IMR-90 (cell line): ENCODE results near the gene GADD45GIP1. TPM values are rescaled to one million over a fixed set of nuclear protein-coding genes. Genes with fewer than 3 reads are reported as not detected.

Experiments
- ATAC-seq: fragments of 200-7000 bp; cut with Tn5 transposase; 2 replicates; pipeline ENCODE4 v1.9.1; 2020; ENCODE audit warnings: low read depth, mild to moderate bottlenecking, moderate library complexity
- BruUV-seq: library from RNA; stranded (reverse); fragments of 400-500 nt; replicated peaks from 2 replicates; lab custom pipeline; 2021; lab: Mats Ljungman, UMichigan
- CTCF ChIA-PET: fragments of 300-600 bp; formaldehyde crosslinking; extraction: SDS; loops from one replicate; lab custom pipeline; 2021; ENCODE audit warnings: antibody characterized with exemption; lab: Yijun Ruan, JAX
- POLR2A ChIA-PET: fragments of 300-600 bp; sonication (Branson Sonifier 250); formaldehyde crosslinking; loops from one replicate; lab custom pipeline; 2022; ENCODE audit warnings: antibody characterized with exemption; ENCODE audit not compliant: unreplicated experiment; lab: Charles Lee
- DNase-seq: peaks from one replicate; pipeline ENCODE4 v3.0.0; 2013
- H2AFZ ChIP-seq: replicated peaks from 2 replicates; pipeline ENCODE3; 2013; ENCODE audit warnings: low read length, mild to moderate bottlenecking; ENCODE audit not compliant: poor library complexity
- H2AK5ac ChIP-seq: 2 replicates; pipeline ENCODE4 v1.6.1; 2013; ENCODE audit warnings: low read depth, low read length, inconsistent platforms
- H2AK9ac ChIP-seq: replicated peaks from 2 replicates; pipeline ENCODE3; 2013; ENCODE audit warnings: mild to moderate bottlenecking, low read depth, low read length, moderate library complexity; ENCODE audit not compliant: poor library complexity
- H2BK120ac ChIP-seq: 2 replicates; pipeline ENCODE4 v1.6.1; 2013; ENCODE audit warnings: low read depth, low read length, inconsistent platforms
- H2BK15ac ChIP-seq: 3 replicates; pipeline ENCODE4 v1.6.1; 2013; ENCODE audit warnings: low read depth, low read length, inconsistent platforms
- H2BK20ac ChIP-seq: 2 replicates; pipeline ENCODE4 v1.6.1; 2013; ENCODE audit warnings: low read depth, mild to moderate bottlenecking, inconsistent platforms, low read length, moderate library complexity
- H2BK5ac ChIP-seq: 2 replicates; pipeline ENCODE4 v1.6.1; 2013; ENCODE audit warnings: mild to moderate bottlenecking, low read depth, low read length, inconsistent platforms; ENCODE audit not compliant: poor library complexity, severe bottlenecking
- H3K14ac ChIP-seq: replicated peaks from 2 replicates; pipeline ENCODE4 v1.6.1; 2013; ENCODE audit warnings: low read depth, low read length, inconsistent platforms
- H3K18ac ChIP-seq: 2 replicates; pipeline ENCODE4 v1.6.1; 2013; ENCODE audit warnings: low read depth, low read length, control low read depth
- H3K23ac ChIP-seq: 2 replicates; pipeline ENCODE4 v1.6.1; 2013; ENCODE audit warnings: low read depth, low read length, inconsistent platforms
- H3K27ac ChIP-seq: 2 replicates; pipeline ENCODE4 v1.5.1; 2013; ENCODE audit warnings: mild to moderate bottlenecking, control low read depth, low read length; ENCODE audit not compliant: insufficient read depth
- H3K27me3 ChIP-seq: 2 replicates; pipeline ENCODE4 v1.6.1; 2013; ENCODE audit warnings: low read length; ENCODE audit not compliant: control insufficient read depth, insufficient read depth
- H3K36me3 ChIP-seq: 2 replicates; pipeline ENCODE4 v1.6.1; 2013; ENCODE audit warnings: low read length, mixed read lengths; ENCODE audit not compliant: control insufficient read depth, insufficient read depth
- H3K4ac ChIP-seq: 2 replicates; pipeline ENCODE4 v1.6.1; 2013; ENCODE audit warnings: low read depth, low read length, inconsistent platforms
- H3K4me1 ChIP-seq: 2 replicates; pipeline ENCODE4 v1.6.1; 2013; ENCODE audit warnings: low read length, mixed read lengths; ENCODE audit not compliant: control insufficient read depth, insufficient read depth
- H3K4me2 ChIP-seq: 2 replicates; pipeline ENCODE4 v1.6.1; 2013; ENCODE audit warnings: low read depth, mild to moderate bottlenecking, control low read depth, low read length, moderate library complexity
- H3K4me3 ChIP-seq: 2 replicates; pipeline ENCODE4 v1.5.1; 2013; ENCODE audit warnings: low read depth, mild to moderate bottlenecking, control low read depth, low read length, moderate library complexity; ENCODE audit not compliant: insufficient read depth
- H3K56ac ChIP-seq: 2 replicates; pipeline ENCODE4 v1.6.1; 2013; ENCODE audit warnings: low read length, inconsistent platforms; ENCODE audit not compliant: insufficient read depth; ENCODE audit errors: extremely low read depth
- H3K79me1 ChIP-seq, 2 experiments: 2 replicates each; pipeline ENCODE4 v1.6.1; 2013; ENCODE audit warnings: low read length in 2 of 2, inconsistent platforms in 1 of 2, low read depth in 1 of 2
- H3K9ac ChIP-seq: 2 replicates; pipeline ENCODE4 v1.6.1; 2013; ENCODE audit warnings: low read depth, low read length, control low read depth
- H3K9me1 ChIP-seq: 2 replicates; pipeline ENCODE4 v1.6.1; 2013; ENCODE audit warnings: low read length, inconsistent platforms; ENCODE audit not compliant: insufficient read depth
- H3K9me3 ChIP-seq: 2 replicates; pipeline ENCODE4 v1.6.1; 2013; ENCODE audit warnings: low read length; ENCODE audit not compliant: control insufficient read depth, insufficient read depth
- H4K20me1 ChIP-seq: 2 replicates; pipeline ENCODE4 v1.6.1; 2013; ENCODE audit warnings: low read length, inconsistent platforms; ENCODE audit not compliant: insufficient read depth
- H4K5ac ChIP-seq: 2 replicates; pipeline ENCODE4 v1.6.1; 2013; ENCODE audit warnings: mild to moderate bottlenecking, low read depth, low read length, control low read depth
- H4K8ac ChIP-seq, 2 experiments: 2 replicates each; pipeline ENCODE4 v1.6.1; 2013; ENCODE audit warnings: low read depth in 2 of 2, low read length in 2 of 2, control low read depth in 1 of 2, inconsistent platforms in 1 of 2
- H4K91ac ChIP-seq: 2 replicates; pipeline ENCODE4 v1.6.1; 2013; ENCODE audit warnings: low read depth, low read length, inconsistent platforms; ENCODE audit not compliant: insufficient read depth
- CTCF ChIP-seq: conservative IDR thresholded peaks from 2 replicates; pipeline ENCODE4 v1.5.1; 2012; ENCODE audit warnings: mild to moderate bottlenecking, low read depth, low read length, improper control_type of control experiment
- FOS ChIP-seq: fragments of 150-350 bp; IDR thresholded peaks from 2 replicates; pipeline ENCODE4 v1.6.1; 2016; ENCODE audit warnings: low read depth, low read length
- MAFK ChIP-seq: IDR thresholded peaks from 2 replicates; pipeline ENCODE4 v1.6.1; 2012; ENCODE audit warnings: low read depth, low read length, improper control_type of control experiment
- RCOR1 ChIP-seq: IDR thresholded peaks from 2 replicates; pipeline ENCODE4 v1.6.1; 2012; ENCODE audit warnings: mild to moderate bottlenecking, low read length, improper control_type of control experiment; ENCODE audit not compliant: insufficient replicate concordance
- RFX5 ChIP-seq: IDR thresholded peaks from 2 replicates; pipeline ENCODE4 v1.8.0; 2012; ENCODE audit warnings: low read depth, mild to moderate bottlenecking, low read length, moderate library complexity
- SMC3 ChIP-seq: fragments of 150-350 bp; IDR thresholded peaks from 2 replicates; pipeline ENCODE4 v1.6.1; 2016; ENCODE audit warnings: low read depth, mild to moderate bottlenecking, antibody characterized with exemption, low read length, moderate library complexity
- WGBS, 2 experiments: methylation state at CpG; one replicate each; pipeline versions ENCODE4 v1.1.5 to v1.1.7; 2013; ENCODE audit warnings: missing lambda C conversion rate in 2 of 2; ENCODE audit not compliant: insufficient read length in 1 of 2; ENCODE audit errors: extremely low coverage in 2 of 2; 5-methylcytosine and 5-hydroxymethylcytosine counted together
- dilution Hi-C: fragments of 300-500 bp; cut with HindIII; formaldehyde crosslinking; loops from one replicate; pipeline ENCODE4 v1.14.3; 2018; ENCODE audit warnings: low sequenced_read_pairs; ENCODE audit not compliant: unreplicated experiment
- in situ Hi-C: fragments of 300-500 bp; cut with MboI; formaldehyde crosslinking; loops from 3 replicates; pipeline ENCODE4 v1.14.3; 2019; ENCODE audit warnings: low sequenced_read_pairs, inconsistent platforms, mixed read lengths
- intact Hi-C: fragments of 100-400 bp; cut with micrococcal nuclease; formaldehyde crosslinking; loops from 2 replicates; pipeline ENCODE4 v1.10.0; 2022
- polyA plus RNA-seq, 3 experiments: library from polyadenylated mRNA; depleted of rRNA; stranded (reverse); fragments of >200 nt; gene quantifications; 2 replicates each; pipeline ENCODE4 v1.2.3, GENCODE V29; 2012; ENCODE audit warnings: low replicate concordance in 1 of 3
- total RNA-seq: library from RNA; depleted of rRNA; stranded (reverse); fragments of >200 nt; gene quantifications from 2 replicates; pipeline ENCODE4 v1.2.3, GENCODE V29; 2012

Gene GADD45GIP1
- total and polyA plus RNA-seq, 2 of the 4 experiments (the other 2 are of a cell fraction): 13.3 to 42.4 TPM

- dilution Hi-C loops: no loop called here
- DNase-seq: no peak
- no peak overlapping the region for H3K4me2 ChIP-seq
These were observed 48.2 kb upstream of the GADD45GIP1 start for GRCh38 chr19:13005253-13005652.

More at GRCh38 chr19:13005253-13005652, 48.2 kb upstream of the GADD45GIP1 start:
- Histone ChIP-seq H4K8ac (no peak overlapping the region), H3K9ac (no peak overlapping the region), H3K27me3 (no peaks in the 10 kb centered on the region), H3K36me3 (peaks cover 9% of the 10 kb centered on the region), H2BK120ac (no peak overlapping the region), H3K14ac (no peak overlapping the region), H3K4me3 (no peak overlapping the region), H4K20me1 (peaks cover 66% of the 10 kb centered on the region), H2BK15ac (no peak overlapping the region), H3K9me3 (no peaks in the 10 kb centered on the region), H4K91ac (no peak overlapping the region), H3K9me1 (peaks cover 13% of the 10 kb centered on the region), H3K18ac (no peak overlapping the region), H2AFZ (no peak overlapping the region), H3K4ac (no peak overlapping the region), H2AK5ac (no peak overlapping the region), H3K23ac (no peak overlapping the region), H2BK20ac (no peak overlapping the region), H2BK5ac (no peak overlapping the region), H3K4me1 (peaks cover 13% of the 10 kb centered on the region; the same call in 1 of the 2 replicates), H4K5ac (no peak overlapping the region), H3K79me1 (peaks cover 12 to 74% of the 10 kb centered on the region in 2 experiments), H3K56ac (no peak overlapping the region), H3K27ac (no peak overlapping the region), H2AK9ac (no peak overlapping the region)
- WGBS, 2 experiments: 90% methylated on average over 3 of the region's 4 CpGs; no CpG with 5 or more reads in 1 of the 2 experiments
- ATAC-seq: no peak
- in situ Hi-C loops: no loop called here
- BruUV-seq: no TSS peak
- intact Hi-C loops: no loop called here
- POLR2A ChIA-PET: interaction anchor here (0.6 kb wide), 1 partner anchor 176 kb away, joined by 3 read pairs; no protein-coding TSS in a partner anchor
- CTCF ChIA-PET: interaction anchor here (1.4 kb wide), 1 partner anchor 29 kb away, joined by 4 read pairs; no protein-coding TSS in a partner anchor
- no peak for TF ChIP-seq RCOR1
- no peak for TF ChIP-seq SMC3
- no peak for TF ChIP-seq FOS
- TF ChIP-seq CTCF: no peak
- no peak for TF ChIP-seq MAFK
- no peak for TF ChIP-seq RFX5
